ENCODE results near the gene PLA2G12B.
"Not testable (repeated sequence)": the region's sequence is repeated elsewhere in the genome, so short reads cannot be mapped to it uniquely, and the experiment has no call there.

Gene PLA2G12B

DNA sequence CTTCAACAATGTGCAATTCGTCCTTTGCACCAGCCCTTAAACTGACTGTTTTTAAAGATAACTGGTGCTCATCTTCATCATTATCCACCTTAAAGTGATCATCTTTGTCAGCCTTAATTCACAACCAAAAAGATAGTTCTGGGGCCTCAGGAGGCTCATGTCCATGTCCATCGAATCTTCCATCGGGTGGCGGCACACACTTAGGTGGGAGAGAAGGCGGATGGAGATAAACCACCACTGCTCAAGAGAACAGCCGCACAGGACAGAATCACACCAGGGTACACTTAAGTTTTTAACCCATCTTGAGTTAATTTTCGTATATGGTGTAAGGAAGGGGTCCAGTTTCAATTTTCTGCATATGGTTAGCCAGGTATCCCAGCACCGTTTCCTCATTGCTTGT is 36.3 kb downstream of the PLA2G12B start:
- no peak for TF ChIP-seq POLR2A (IDR thresholded peaks at IDR 0.05; ENCODE audit: low read depth, low read length)
- FAIRE-seq (no peak), DNase-seq (ENCODE audit: insufficient read length, low spot score) (no peak)

DNA sequence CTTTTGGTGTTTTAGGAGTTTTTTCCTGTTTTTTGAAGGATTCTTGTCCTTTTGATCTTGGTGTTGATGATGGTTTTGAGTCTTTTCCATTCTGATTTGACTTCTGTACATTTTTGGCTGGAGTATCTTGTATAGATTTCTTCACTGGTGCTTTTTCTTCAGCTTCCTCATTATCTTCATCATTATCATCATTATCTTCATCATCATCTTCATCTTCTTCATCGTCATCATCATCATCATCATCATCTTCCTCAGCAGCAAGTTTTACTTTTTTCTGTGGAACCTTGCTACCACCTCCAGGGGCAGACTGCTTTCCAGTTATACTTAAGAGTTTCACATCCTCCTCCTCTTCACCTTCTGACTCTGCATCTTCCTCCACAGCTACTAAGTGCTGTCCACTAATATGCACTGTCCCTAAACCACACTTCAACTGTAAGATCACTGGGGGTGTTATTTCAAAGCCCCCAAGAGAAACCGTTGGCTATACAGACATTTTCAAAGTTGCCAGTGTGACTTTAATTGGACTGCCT is 36.7 kb downstream of the PLA2G12B start:
- not testable (repeated sequence) for DNase-seq (ENCODE audit: insufficient read length, low spot score)
- FAIRE-seq, result peak; percentile 11

DNA sequence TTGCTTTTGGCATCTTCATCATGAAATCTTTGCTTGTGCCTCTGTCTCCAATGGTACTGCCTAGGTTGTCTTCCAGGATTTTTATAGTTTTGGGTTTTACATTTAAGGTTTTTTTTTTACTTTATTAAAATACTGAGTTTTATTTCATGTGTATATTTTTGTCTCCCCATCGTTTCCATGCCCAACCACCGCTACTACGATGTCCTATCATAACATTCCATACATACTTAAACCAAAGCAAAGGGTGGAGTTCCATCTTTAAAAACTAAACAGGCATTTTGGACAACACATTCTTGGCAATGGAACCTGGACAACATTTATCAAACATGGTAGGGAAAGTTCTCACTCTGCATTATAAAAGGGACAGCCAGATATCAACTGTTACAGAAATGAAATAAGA is 37.4 kb downstream of the PLA2G12B start:
- DNase-seq (ENCODE audit: insufficient read length, low spot score); FAIRE-seq: not testable (repeated sequence)

DNA sequence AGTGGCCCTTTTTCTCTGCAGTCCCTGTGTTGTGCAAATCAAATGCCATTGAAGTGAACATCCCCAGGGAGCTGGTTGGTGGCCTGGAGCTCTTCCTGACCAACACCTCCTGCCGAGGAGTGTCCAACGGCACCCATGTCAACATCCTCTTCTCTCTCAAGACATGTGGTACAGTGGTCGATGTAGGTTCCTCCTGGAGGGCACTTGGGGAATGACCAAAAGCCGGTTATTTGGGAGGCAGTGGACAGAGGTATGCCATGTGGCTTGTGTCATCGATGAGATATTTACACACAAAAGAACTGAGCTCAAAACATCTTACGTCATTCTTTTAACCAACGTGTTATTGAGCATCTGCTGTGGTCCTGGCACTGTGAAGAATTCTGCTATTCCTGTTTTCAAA is 41.3 kb downstream of the PLA2G12B start:
- DNase-seq (ENCODE audit: insufficient read length, low spot score), result no peak
- FAIRE-seq, result no peak
- no peak for TF ChIP-seq POLR2A (IDR thresholded peaks at IDR 0.05; ENCODE audit: low read depth, low read length)

DNA sequence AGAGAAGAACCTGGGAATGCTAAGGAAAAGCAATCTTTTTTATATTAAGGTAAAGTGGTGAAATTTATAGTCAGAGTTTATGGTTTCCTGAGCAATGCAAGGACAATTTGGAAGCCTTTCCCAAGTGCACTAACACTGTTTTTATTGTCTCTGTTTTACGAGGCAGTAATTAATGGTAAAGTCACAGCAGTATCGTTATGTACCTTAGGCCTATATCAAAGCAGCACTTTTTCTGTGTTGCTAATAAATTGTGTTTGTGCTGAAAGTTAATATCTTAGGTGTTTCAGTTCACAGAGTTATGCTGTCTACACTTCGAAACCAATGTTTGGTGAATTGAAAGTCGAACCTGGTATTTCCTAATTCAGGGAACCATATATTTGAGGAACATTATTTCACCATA is 41.9 kb downstream of the PLA2G12B start:
- TF ChIP-seq POLR2A (IDR thresholded peaks at IDR 0.05; ENCODE audit: low read depth, low read length), result no peak
- FAIRE-seq (no peak), DNase-seq (ENCODE audit: insufficient read length, low spot score) (no peak)

DNA sequence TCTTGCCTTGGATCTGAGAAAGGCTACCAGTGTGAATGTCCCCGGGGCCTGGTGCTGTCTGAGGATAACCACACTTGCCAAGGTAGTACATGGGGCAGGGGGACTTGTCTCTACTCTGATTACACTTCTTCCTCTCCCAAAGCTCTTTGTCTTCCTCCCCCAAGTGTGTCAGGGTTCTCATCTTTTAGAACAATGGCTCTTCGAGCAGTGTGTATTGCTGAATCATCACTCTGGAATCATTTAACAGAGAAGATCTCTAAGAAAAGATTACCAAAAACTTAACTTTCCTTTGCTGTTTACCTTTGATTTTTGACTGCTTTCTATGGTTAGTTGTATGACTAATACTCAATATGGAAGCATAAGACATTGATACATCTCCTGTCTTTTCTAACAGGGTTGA is 42.8 kb downstream of the PLA2G12B start:
- DNase-seq (ENCODE audit: insufficient read length, low spot score) (no peak), FAIRE-seq (no peak)
- no peak for TF ChIP-seq POLR2A (IDR thresholded peaks at IDR 0.05; ENCODE audit: low read depth, low read length)

DNA sequence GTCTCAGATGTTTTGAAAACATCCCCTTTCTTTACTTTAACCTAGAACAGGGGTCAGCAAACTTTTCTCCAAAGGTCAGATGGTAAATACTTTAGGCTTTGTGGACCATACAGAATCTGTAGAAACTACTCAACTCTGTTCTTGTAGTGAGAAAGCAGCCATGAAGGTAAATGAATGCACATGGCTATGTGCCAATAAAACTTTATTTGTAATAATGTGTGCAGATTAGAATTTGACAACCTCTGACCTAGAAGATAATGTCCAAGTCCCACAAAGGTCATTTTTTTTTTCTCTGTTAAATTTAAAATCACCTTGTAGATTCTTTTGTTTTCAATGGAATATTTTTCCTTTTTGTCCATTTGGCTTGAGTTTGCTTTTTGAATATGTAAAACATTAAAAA is 43.9 kb downstream of the PLA2G12B start:
- no peak for TF ChIP-seq POLR2A (IDR thresholded peaks at IDR 0.05; ENCODE audit: low read depth, low read length)
- FAIRE-seq (no peak), DNase-seq (ENCODE audit: insufficient read length, low spot score) (no peak)

DNA sequence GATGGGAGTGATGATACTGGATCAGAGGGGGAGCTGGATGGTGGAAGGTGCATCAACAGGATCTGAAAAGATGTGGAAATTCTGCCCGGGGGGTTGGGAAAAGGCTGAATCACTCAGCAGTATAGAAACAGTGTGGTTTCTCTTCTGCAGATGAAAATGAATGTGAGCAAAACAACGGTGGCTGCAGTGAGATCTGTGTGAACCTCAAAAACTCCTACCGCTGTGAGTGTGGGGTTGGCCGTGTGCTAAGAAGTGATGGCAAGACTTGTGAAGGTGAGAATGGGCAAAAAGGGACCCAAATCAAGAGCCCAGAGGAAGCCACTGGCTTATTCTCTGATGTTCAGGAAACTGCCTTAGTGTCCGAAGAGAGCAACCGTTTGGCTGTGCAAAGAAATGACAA is 48.2 kb downstream of the PLA2G12B start:
- DNase-seq (ENCODE audit: insufficient read length, low spot score), result no peak
- FAIRE-seq, result no peak
- no peak for TF ChIP-seq POLR2A (IDR thresholded peaks at IDR 0.05; ENCODE audit: low read depth, low read length)

DNA sequence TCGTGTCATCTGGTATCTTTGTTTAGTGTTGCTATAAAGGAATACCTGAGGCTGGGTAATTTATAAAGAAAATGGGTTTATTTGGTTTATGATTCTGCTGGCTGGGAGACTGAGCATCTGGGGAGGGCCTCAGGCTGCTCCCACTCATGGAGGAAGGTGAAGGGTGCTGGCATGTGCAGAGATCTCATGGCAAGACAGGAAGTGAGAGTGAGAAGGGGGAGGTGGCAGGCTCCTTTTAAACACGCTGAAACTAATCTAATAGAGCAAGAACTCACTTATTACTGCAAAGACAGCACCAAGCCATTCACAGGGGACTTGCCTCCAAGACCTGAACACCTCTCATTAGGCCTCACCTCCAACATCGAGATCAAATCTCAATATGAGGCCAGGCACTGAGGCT is 49.8 kb downstream of the PLA2G12B start:
- no peak for TF ChIP-seq POLR2A (IDR thresholded peaks at IDR 0.05; ENCODE audit: low read depth, low read length)
- DNase-seq (ENCODE audit: insufficient read length, low spot score) (no peak), FAIRE-seq (no peak)

DNA sequence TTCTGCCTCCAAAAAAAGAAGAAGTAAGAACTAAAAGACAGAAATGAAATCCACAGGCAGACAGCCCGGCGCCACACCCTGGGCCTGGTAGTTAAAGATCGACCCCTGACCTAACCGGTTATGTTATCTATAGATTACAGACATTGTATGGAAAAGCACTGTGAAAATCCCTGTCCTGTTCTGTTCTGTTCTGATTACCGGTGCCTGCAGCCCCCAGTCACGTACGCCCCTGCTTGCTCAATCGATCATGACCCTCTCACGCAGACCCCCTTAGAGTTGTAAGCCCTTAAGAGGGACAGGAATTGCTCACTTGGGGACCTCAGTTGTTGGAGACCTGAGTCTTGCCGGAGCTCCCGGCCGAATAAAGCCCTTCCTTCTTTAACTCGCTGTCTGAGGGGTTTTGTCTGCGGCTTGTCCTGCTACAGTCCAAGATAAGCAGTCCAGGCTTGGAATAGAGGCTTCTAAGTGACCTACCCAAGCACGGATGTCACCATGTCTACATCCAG is 50.6 kb downstream of the PLA2G12B start:
- not testable (repeated sequence) for FAIRE-seq; DNase-seq (ENCODE audit: insufficient read length, low spot score)

DNA sequence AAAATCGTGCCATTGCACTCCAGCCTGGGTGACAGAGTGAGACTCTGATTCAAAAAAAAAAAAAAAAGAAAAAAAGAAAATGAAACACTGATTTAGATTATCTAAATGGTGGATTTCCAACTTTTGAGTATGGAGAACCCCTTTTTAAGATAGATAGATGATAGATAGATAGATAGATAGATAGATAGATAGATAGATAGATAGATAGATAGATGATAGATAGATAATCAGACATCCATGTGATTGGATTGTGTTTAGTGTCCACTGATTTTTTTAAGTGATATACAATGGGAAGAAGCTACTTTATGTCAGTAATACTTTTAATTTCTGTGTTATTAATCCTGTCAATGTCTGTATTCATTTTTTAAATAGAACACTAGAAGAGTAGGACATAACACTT is 55.1 kb downstream of the PLA2G12B start:
- DNase-seq (ENCODE audit: insufficient read length, low spot score), result no peak
- FAIRE-seq, result no peak

DNA sequence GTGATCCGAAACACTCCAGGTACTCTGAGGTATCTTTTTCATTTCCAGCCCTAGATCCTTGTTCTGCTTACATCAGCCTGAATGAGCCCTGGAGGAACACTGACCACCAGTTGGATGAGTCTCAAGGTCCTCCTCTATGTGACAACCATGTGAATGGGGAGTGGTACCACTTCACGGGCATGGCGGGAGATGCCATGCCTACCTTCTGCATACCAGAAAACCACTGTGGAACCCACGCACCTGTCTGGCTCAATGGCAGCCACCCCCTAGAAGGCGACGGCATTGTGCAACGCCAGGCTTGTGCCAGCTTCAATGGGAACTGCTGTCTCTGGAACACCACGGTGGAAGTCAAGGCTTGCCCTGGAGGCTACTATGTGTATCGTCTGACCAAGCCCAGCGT is 56.0 kb downstream of the PLA2G12B start:
- no peak for FAIRE-seq
- TF ChIP-seq POLR2A (IDR thresholded peaks at IDR 0.05; ENCODE audit: low read depth, low read length), result no peak
- no peak for DNase-seq (ENCODE audit: insufficient read length, low spot score)

More for the DNA sequence above, 55.1 kb downstream of the PLA2G12B start:
- no peak for TF ChIP-seq POLR2A (IDR thresholded peaks at IDR 0.05; ENCODE audit: low read depth, low read length)

DNA sequence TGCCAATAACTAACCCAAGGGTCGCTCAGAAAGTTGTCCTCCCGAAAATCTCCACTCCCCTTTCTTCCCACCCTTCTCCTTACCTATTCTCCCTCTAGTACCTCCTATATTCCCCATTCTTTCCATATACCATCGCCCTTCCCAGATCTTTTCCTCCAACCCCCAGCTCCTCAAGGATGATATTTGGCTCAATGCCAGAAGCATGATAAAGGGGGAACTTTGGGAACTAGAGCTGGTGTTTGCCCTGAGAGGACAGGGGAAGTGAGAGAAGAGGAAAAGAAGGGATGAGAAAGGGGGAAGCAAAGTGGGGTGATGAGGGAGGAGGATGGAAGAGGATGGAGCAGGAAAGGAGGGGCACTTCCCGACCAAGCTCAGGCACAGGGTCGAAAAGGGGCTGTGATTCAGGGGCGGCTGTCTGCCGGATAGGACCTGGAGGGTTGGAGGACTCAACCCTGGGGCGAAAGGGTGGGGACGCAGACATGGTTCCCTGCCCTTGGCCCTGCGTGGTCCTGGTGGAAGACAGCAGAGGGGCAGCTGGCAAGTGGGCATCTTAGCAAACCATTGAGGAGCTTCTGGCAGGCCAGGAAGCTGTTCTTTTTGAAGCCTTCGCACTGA is 59.3 kb downstream of the PLA2G12B start:
- TF ChIP-seq POLR2A (IDR thresholded peaks at IDR 0.05; ENCODE audit: low read depth, low read length), result no peak
- FAIRE-seq (no peak), DNase-seq (ENCODE audit: insufficient read length, low spot score) (no peak)

DNA sequence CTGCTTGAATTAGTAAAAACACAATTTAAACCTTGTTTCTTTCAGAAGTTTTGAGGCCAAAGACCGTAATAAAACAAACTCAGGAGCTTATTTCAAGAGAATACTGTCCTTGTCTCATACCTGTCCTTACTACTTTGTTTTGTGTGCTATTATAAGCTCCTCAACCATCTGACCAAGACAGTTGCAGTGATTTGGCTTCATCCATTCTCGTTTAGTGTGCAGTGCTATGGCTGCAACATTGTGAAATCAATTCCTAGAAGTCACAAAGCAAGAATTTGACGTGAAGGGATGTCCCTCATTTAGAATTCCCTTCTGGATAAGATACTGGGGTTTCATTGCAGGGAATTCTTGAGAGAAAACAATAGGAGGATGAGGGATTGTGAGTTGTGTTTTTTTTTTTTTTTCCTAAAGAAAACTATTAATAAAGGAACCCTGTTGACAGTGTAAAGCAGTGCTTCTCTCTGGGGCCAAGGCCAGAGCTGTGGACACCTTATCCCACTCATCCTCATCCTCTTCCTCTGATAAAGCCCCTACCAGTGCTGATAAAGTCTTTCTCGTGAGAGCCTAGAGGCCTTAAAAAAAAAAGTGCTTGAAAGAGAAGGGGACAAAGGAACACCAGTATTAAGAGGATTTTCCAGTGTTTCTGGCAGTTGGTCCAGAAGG is 61.3 kb downstream of the PLA2G12B start, which contains the start of gene OIT3:
Gene OIT3 (plus strand): TSS at position 604 of the 663 bp plus-strand sequence. CDS start 60 bp downstream, outside the sequence.
- FAIRE-seq (no peak), DNase-seq (ENCODE audit: insufficient read length, low spot score) (no peak)
- TF ChIP-seq POLR2A (IDR thresholded peaks at IDR 0.05; ENCODE audit: low read depth, low read length), result no peak

DNA sequence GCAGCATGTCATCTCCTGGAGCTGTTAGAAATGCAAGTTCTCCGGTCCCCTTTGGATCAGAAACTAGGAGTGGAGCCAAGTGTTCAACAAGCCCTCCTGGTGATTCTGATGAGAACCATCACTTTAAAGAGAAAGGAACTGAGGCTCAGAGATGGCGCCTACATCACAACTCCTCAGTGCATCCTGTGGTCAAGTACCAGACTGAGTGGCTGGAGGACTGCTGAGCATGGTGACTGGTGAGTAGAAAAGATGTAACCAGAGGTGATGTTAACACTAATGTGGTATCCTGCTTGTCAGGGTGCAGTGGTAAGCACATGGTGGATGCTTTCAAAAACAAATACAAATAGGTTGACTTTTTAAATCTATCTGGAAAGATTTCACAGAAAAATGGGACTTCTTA is 64.5 kb downstream of the PLA2G12B start:
- no peak for DNase-seq (ENCODE audit: insufficient read length, low spot score)
- FAIRE-seq, result no peak
- no peak for TF ChIP-seq POLR2A (IDR thresholded peaks at IDR 0.05; ENCODE audit: low read depth, low read length)

All from H54 (cell line).